Measurements from ENCODE around the gene RFX2.

DNA sequence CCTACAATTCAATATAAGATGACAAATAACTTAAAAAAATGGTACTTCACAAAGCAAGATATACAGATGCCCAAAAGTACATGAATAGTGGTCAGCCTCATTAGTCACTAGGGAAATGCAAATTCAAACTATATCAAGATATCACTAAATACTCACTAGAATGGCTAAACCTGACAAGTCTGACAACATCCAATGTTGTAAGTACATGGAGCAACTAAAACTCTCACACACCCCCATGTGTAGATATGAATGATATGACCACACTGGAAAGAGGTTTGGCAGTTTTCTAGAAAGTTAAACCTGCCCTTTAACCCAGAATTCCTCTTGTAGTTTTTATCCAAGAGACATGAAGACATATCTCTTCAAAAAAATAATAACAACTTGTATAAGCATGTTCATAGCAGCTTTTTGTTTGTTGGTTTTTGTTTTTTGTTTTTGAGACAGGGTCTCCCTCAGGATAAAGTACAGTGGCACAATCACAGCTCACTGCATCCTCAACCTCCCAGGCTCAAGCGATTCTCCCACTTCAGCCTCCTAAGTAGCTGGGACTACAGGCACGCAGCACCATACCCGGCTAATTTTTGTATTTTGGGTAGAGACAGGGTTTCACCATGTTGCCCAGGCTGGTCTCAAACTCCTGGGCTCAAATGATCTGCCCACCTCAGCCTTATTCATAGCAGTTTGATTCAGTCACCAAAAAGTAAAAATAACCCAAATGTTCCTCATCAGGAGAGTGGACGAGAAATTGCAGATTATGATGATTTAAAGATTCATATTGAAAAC lies 55.1 kb downstream of the RFX2 start:
- no peak for TF ChIP-seq POLR2AphosphoS5 (IDR thresholded peaks at IDR 0.05; ENCODE audit: low read depth, low read length)
- TF ChIP-seq POLR2A (IDR thresholded peaks at IDR 0.05; ENCODE audit: low read depth, low read length), result no peak
- TF ChIP-seq TAF1 (IDR thresholded peaks at IDR 0.05; ENCODE audit: borderline replicate concordance, low read depth, low read length), result no peak
